NCI-H1436 treated with DMSO at 0.1 percent for 48 hours (cell line): ENCODE data around the gene GSTT2B.
"Not testable (repeated sequence)": the region's sequence is repeated elsewhere in the genome, so short reads cannot be mapped to it uniquely, and the experiment has no call there.

ENCODE experiments used
- DNase-seq: peaks from one replicate; lab custom pipeline; 2025; lab: John Stamatoyannopoulos, UW

The GSTT2B gene

GRCh38 chr22:23940166-23940565 lies 20.8 kb downstream of the GSTT2B start:
- DNase-seq, result not testable (repeated sequence)

DNA sequence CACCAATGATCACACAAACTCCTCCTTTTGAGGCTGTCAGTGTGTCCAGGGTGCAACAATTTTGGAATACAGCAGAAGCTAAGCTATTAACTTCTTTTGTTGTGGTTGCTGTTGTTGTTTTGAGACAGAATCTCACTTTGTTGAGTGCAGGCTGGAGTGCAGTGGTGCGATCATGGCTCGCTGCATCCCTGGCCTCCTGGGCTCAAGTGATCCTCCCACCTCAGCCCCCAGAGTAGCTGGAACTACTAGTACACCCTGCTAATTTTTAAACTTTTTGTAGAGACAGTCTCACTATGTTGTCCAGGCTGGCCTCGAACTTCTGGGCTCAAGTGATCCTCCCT lies 22.0 kb downstream of the GSTT2B start:
- DNase-seq, result no peak

- DNase-seq, result no peak
These were observed 22.5 kb downstream of the GSTT2B start for GRCh38 chr22:23938328-23939016.

GRCh38 chr22:23926561-23926960 lies 34.4 kb downstream of the GSTT2B start:
- DNase-seq, result no peak

DNA sequence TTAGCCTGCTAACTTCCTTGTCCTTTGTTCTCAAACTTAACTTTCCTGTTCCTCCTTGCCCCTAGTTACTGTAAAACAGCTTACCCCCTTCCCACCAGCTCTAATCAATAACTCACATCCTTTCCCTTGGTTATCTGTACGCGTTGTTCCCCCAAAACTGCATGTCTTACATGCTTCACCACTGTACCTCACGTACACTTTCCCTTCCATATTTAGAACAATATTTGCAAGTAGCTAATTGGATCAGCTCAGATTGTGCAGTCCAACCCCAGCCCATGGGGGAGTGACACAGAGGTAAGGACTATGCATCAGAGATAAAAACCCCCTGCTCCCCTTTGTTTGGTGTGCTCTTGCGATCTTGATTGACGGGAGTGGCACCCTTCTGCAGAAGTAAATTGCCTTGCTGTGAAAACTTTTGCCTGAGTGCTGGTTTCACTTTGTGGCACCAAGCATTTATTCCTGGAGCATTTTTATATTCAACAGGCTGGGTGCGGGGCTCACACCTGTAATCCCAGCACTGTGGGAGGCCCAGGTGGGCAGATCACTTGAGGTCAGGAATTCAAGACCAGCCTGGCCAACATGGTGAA lies 35.9 kb downstream of the GSTT2B start:
- DNase-seq, result no peak

- no peak for DNase-seq
These were observed 38.1 kb downstream of the GSTT2B start for GRCh38 chr22:23922921-23923320.

- DNase-seq, result not testable (repeated sequence)
These were observed 39.3 kb downstream of the GSTT2B start for GRCh38 chr22:23921586-23922201.

GRCh38 chr22:23920267-23920611 lies 40.8 kb downstream of the GSTT2B start:
- not testable (repeated sequence) for DNase-seq

DNA sequence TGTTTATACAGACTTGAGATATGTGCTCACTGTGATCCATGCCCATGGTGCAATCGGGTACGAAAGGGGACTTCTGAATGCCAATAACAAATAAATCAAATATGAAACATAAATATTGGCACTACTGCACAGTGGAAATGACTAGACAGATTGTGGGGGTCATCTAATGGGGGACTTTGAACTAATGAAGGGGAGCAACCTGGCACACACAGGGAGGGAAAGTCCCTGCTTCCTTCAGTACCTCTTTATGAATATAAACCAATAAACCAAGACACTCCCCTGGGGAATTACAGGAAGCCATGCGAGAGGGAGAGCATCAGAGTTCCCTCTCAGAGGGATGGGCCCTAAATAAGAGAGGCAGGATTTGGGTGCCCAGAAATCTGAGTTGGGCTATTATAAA lies 45.7 kb downstream of the GSTT2B start:
- no peak for DNase-seq

- peak; percentile 95 for DNase-seq
These were observed 47.2 kb downstream of the GSTT2B start for GRCh38 chr22:23913661-23914353.

DNA sequence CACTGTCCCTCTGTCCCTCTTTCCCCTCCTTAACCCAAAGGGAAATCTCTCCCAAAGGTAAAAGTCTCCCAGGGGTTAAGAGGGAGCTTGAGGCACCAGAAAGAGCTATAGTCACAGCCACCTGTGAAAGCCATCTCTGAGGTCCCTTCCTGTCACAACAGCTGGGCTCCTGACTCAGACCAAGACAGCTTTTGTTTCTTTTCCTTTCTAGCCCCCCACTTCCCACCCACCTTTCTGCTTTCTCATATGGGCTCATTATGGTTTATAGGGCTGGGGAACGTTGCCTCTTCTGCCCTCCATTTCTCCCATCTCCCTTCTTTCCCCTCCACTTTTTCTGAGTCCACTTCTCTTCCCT lies 47.7 kb downstream of the GSTT2B start:
- DNase-seq, result no peak

DNA sequence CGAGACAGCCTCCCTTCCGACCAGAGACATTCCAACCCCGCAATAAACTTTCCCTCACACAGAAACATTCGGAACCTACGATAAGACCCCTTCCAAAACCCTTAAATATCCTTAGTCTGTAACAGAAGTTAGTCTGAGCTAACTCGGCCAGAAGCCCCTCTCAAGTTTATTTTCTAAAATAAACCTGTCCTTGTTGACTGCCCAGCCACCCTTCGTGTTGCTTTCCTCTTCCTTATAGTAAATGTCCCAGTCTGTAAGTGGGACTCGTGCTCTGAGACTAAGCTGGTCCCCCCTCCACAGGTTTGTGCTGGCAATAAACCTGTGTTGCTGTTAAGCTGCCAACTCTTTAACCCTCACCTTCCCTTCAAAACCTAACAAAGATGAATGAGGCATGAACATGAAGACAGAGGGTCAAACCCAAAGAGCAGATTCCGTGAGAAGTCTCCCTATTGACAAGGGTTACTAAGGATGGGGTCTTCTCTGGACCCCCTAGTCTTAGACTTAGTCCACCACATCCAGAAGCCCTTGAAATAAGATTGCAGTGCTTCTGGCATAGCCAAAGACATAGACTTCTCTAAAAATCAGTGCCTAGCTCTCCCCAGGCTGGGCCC lies 48.6 kb downstream of the GSTT2B start:
- no peak for DNase-seq

GRCh38 chr22:23911318-23911980 lies 49.5 kb downstream of the GSTT2B start:
- DNase-seq, result no peak

- DNase-seq, result no peak
These were observed 50.4 kb downstream of the GSTT2B start for GRCh38 chr22:23910496-23911190.

DNA sequence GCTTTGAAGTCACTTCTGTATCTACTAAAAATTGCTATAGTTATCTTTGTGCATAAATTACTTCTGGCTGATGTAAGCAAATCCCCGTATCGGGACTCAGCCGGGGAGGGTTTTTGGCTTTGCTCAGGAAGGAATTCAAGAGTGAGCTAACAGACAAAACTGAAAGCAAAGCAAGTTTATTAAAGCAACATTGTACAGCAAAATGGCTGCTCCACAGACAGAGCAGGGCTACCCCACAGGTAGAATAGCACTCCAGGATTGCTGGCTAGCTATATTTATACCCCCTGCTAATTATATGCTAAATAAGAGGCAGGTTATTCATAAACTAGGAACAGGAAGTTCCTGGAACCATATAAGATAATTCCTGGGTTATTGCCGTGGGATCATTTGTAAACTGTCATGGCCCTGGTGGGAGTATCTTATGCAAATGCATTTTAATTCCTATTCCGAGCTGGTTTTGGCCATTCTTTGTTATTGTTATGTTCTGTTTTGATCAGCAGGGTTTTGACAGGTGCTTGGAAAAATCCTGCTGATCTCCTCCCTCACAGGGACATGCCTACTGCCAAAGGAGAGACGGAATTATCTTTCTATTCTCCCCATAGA lies 51.6 kb downstream of the GSTT2B start:
- no peak for DNase-seq

DNA sequence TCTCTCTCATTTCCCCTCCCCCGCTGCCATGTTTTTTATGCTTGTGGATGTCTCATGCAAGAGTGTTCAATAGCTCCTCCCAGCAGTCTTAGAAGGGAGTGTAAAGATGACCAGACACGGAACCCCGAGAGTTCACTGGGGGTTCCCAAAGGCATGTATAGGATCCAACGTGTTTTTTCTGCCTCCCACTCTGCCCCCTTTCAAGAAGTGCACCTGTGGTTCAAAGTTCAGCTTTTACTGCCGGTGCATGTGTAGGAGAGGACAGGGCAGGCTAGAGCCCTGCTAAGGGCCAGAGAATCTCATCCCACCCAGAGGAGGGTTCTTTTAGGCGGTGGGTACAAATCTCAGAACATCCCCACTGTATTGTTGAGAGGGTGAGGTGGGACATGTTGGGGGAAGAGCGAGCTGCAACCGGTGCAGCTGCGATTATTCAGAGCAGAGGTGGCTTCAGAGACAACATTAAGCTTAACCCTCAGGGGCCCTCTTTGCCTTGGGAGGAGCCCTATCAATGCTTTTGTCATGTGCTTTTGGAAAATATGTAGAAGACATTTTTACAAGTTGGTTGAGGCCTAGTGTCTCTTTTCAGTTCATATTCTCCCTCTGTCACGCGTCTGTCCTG lies 52.3 kb downstream of the GSTT2B start:
- no peak for DNase-seq

- DNase-seq, result not testable (repeated sequence)
These were observed 53.6 kb downstream of the GSTT2B start for GRCh38 chr22:23907423-23907822.
